HEK293 (cell line): ENCODE measurements around the gene DOCK7.

Experiments used
- CTCF ChIA-PET: fragments of 350-600 bp; formaldehyde crosslinking; extraction: SDS; loops from one replicate; lab custom pipeline; 2021; ENCODE audit warnings: antibody characterized with exemption; lab: Yijun Ruan, JAX
- POLR2A ChIA-PET: fragments of 300-600 bp; formaldehyde crosslinking; extraction: SDS; loops from one replicate; lab custom pipeline; 2020; ENCODE audit warnings: antibody characterized with exemption, inconsistent platforms; lab: Yijun Ruan, JAX
- H3K27ac ChIP-seq: fragments of 200-500 bp; sonication (Bioruptor generic); 2 replicates; pipeline ENCODE4 v1.5.1; 2014; ENCODE audit warnings: low read depth, low read length, control low read depth, inconsistent platforms; ENCODE audit errors: extremely low read depth
- H3K36me3 ChIP-seq, 2 experiments: fragments of 200-500 bp in 1 of 2; sonication (Bioruptor generic) in 1 of 2; 1 replicate in 1 of 2; 2 replicates in 1 of 2; pipeline ENCODE4 v1.5.1; 2014 to 2017; ENCODE audit warnings: inconsistent platforms in 2 of 2, low read length in 2 of 2; ENCODE audit not compliant: control insufficient read depth in 2 of 2, insufficient read depth in 1 of 2
- H3K4me1 ChIP-seq: fragments of 200-500 bp; sonication (Bioruptor generic); 2 replicates; pipeline ENCODE4 v1.5.1; 2014; ENCODE audit warnings: mild to moderate bottlenecking, low read length, inconsistent platforms; ENCODE audit not compliant: control insufficient read depth, insufficient read depth
- H3K4me3 ChIP-seq: 2 replicates; pipeline ENCODE4 v1.5.1; 2011; ENCODE audit warnings: low read depth, mild to moderate bottlenecking, control low read depth, low read length, moderate library complexity
- H3K9me3 ChIP-seq: fragments of 200-500 bp; sonication (Bioruptor generic); 2 replicates; pipeline ENCODE4 v1.5.1; 2014; ENCODE audit warnings: low read depth, low read length, inconsistent platforms; ENCODE audit not compliant: control insufficient read depth, insufficient read depth
- IKZF3 ChIP-seq: fragments of 450-650 bp; IDR thresholded peaks from 2 replicates; pipeline ENCODE4 v1.5.0; 2018; ENCODE audit warnings: missing biosample characterization, mild to moderate bottlenecking, missing genetic modification characterization, moderate library complexity
- KLF10 ChIP-seq: fragments of 450-650 bp; IDR thresholded peaks from 2 replicates; pipeline ENCODE4 v1.5.1; 2018; ENCODE audit warnings: missing biosample characterization, mild to moderate bottlenecking, missing genetic modification characterization
- MZF1 ChIP-seq: fragments of 450-650 bp; formaldehyde crosslinking; IDR thresholded peaks from 2 replicates; pipeline ENCODE4 v1.5.1; 2017; ENCODE audit warnings: missing biosample characterization, missing genetic modification characterization, borderline replicate concordance
- RBAK ChIP-seq: fragments of 450-650 bp; formaldehyde crosslinking; IDR thresholded peaks from 2 replicates; pipeline ENCODE4 v1.5.1; 2016; ENCODE audit warnings: missing biosample characterization, missing genetic modification characterization
- ZBTB48 ChIP-seq: fragments of 450-650 bp; formaldehyde crosslinking; IDR thresholded peaks from 2 replicates; pipeline ENCODE4 v1.5.1; 2016; ENCODE audit warnings: missing biosample characterization, missing genetic modification characterization
- ZNF133 ChIP-seq: fragments of 450-650 bp; formaldehyde crosslinking; IDR thresholded peaks from 2 replicates; pipeline ENCODE4 v1.5.1; 2016; ENCODE audit warnings: missing biosample characterization, missing genetic modification characterization
- ZNF214 ChIP-seq: fragments of 450-650 bp; formaldehyde crosslinking; IDR thresholded peaks from 2 replicates; pipeline ENCODE4 v1.5.1; 2017; ENCODE audit warnings: missing biosample characterization, mild to moderate bottlenecking, missing genetic modification characterization, borderline replicate concordance
- ZNF302 ChIP-seq: fragments of 450-650 bp; formaldehyde crosslinking; IDR thresholded peaks from 2 replicates; pipeline ENCODE4 v1.5.1; 2016; ENCODE audit warnings: missing biosample characterization, missing genetic modification characterization, low read depth
- ZNF354C ChIP-seq: fragments of 450-650 bp; formaldehyde crosslinking; IDR thresholded peaks from 2 replicates; pipeline ENCODE4 v1.5.1; 2016; ENCODE audit warnings: missing biosample characterization, missing genetic modification characterization, low read depth, borderline replicate concordance
- ZNF561 ChIP-seq: fragments of 450-650 bp; IDR thresholded peaks from 2 replicates; pipeline ENCODE4 v1.5.1; 2018; ENCODE audit warnings: missing biosample characterization, missing genetic modification characterization, borderline replicate concordance
- ZNF660 ChIP-seq: fragments of 450-650 bp; IDR thresholded peaks from 2 replicates; pipeline ENCODE4 v1.5.1; 2018; ENCODE audit warnings: missing biosample characterization, mild to moderate bottlenecking, missing genetic modification characterization
- ZNF664 ChIP-seq: fragments of 450-650 bp; formaldehyde crosslinking; IDR thresholded peaks from 2 replicates; pipeline ENCODE4 v1.5.1; 2016; ENCODE audit warnings: missing biosample characterization, missing genetic modification characterization
- ZNF677 ChIP-seq: fragments of 450-650 bp; IDR thresholded peaks from 2 replicates; pipeline ENCODE4 v1.5.0; 2018; ENCODE audit warnings: missing biosample characterization, mild to moderate bottlenecking, missing genetic modification characterization, moderate library complexity
- ZNF707 ChIP-seq: fragments of 450-650 bp; formaldehyde crosslinking; IDR thresholded peaks from 2 replicates; pipeline ENCODE4 v1.5.1; 2016; ENCODE audit warnings: missing biosample characterization, missing genetic modification characterization
- ZNF777 ChIP-seq: fragments of 450-650 bp; formaldehyde crosslinking; IDR thresholded peaks from 2 replicates; pipeline ENCODE4 v1.5.1; 2017; ENCODE audit warnings: missing biosample characterization, missing genetic modification characterization, borderline replicate concordance
- ZSCAN23 ChIP-seq: fragments of 450-650 bp; formaldehyde crosslinking; IDR thresholded peaks from 2 replicates; pipeline ENCODE4 v1.5.1; 2016; ENCODE audit warnings: missing biosample characterization, missing genetic modification characterization
- ZXDB ChIP-seq: fragments of 450-650 bp; formaldehyde crosslinking; IDR thresholded peaks from 2 replicates; pipeline ENCODE4 v1.5.1; 2016; ENCODE audit warnings: missing biosample characterization, missing genetic modification characterization
- TF ChIP-seq, protein P1 (sequence below): fragments of 450-650 bp; formaldehyde crosslinking; IDR thresholded peaks from 2 replicates; pipeline ENCODE4 v1.5.1; 2016; ENCODE audit warnings: missing biosample characterization, missing genetic modification characterization, borderline replicate concordance
- TF ChIP-seq, protein P2 (sequence below): fragments of 450-650 bp; formaldehyde crosslinking; IDR thresholded peaks from 2 replicates; pipeline ENCODE4 v1.5.1; 2016; ENCODE audit warnings: missing biosample characterization, missing genetic modification characterization
- TF ChIP-seq, protein P3 (sequence below): fragments of 450-650 bp; formaldehyde crosslinking; optimal IDR thresholded peaks from 2 replicates; pipeline ENCODE3; 2016; ENCODE audit warnings: missing biosample characterization, mild to moderate bottlenecking, missing genetic modification characterization
- TF ChIP-seq, protein P4 (sequence below): fragments of 450-650 bp; formaldehyde crosslinking; IDR thresholded peaks from 2 replicates; pipeline ENCODE4 v1.5.1; 2016; ENCODE audit warnings: missing biosample characterization, missing genetic modification characterization

The DOCK7 gene, protein sequence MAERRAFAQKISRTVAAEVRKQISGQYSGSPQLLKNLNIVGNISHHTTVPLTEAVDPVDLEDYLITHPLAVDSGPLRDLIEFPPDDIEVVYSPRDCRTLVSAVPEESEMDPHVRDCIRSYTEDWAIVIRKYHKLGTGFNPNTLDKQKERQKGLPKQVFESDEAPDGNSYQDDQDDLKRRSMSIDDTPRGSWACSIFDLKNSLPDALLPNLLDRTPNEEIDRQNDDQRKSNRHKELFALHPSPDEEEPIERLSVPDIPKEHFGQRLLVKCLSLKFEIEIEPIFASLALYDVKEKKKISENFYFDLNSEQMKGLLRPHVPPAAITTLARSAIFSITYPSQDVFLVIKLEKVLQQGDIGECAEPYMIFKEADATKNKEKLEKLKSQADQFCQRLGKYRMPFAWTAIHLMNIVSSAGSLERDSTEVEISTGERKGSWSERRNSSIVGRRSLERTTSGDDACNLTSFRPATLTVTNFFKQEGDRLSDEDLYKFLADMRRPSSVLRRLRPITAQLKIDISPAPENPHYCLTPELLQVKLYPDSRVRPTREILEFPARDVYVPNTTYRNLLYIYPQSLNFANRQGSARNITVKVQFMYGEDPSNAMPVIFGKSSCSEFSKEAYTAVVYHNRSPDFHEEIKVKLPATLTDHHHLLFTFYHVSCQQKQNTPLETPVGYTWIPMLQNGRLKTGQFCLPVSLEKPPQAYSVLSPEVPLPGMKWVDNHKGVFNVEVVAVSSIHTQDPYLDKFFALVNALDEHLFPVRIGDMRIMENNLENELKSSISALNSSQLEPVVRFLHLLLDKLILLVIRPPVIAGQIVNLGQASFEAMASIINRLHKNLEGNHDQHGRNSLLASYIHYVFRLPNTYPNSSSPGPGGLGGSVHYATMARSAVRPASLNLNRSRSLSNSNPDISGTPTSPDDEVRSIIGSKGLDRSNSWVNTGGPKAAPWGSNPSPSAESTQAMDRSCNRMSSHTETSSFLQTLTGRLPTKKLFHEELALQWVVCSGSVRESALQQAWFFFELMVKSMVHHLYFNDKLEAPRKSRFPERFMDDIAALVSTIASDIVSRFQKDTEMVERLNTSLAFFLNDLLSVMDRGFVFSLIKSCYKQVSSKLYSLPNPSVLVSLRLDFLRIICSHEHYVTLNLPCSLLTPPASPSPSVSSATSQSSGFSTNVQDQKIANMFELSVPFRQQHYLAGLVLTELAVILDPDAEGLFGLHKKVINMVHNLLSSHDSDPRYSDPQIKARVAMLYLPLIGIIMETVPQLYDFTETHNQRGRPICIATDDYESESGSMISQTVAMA (N-terminal part only)

DNA sequence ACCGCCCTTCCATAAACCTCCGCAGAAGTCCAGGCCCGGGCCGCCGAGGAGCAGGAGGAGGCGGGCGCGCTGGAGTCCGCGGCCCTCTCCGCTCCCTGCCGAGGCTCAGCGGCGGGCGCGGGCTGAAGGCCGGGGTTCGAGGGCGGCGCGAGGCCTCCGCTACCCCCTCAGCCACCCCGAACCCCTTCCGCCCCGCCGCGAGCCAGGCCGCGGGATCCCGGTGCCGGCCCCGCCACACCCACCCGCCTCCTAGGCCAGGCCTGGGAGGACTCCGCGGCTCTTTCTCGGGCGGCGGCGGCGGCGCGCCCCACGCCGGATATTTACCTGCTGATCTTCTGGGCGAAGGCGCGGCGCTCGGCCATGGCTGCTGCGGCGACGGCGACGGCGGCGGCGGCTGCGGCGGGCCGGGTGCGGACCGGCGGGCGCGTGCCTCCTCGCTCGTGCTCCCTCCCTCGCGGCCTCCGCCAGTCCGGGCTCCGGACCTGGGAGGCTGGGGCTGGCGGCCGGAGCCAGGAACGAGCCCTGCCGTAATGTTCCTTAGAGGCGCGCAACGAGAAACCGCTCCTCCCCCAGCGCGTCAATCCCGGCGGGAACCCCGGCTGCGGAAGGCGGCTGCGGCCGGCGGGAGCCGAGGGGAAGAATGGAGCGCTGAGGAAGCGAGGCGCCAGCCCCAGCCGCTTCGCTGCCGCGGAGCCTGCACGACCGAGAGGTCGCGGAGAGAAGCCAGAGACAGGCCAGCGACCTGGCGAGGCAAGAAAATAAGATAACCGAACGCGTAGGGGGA, at the start of gene DOCK7:
Gene DOCK7, minus strand, starts transcription at position 484 of the 784 bp plus-strand sequence. Its CDS starts 122 bp downstream, at position 362.
- no peaks in the 10 kb centered on the region for H3K9me3 ChIP-seq
- H3K27ac ChIP-seq, result peak within 1 kb of the TSS; percentile 84
- H3K4me1 ChIP-seq, result peaks cover 10% of the 10 kb centered on the region; the same call in 1 of the 2 replicates
- H3K36me3 ChIP-seq, result no peaks in the 10 kb centered on the region; a peak in 1 of 3 replicates
- POLR2A ChIA-PET, result no interaction called here
- CTCF ChIA-PET, result interaction anchor here (1.0 kb wide), 1 partner anchor 158 kb away, joined by 4 read pairs; no protein-coding TSS in a partner anchor
- peak within 1 kb of the TSS; percentile 71 for H3K4me3 ChIP-seq
- no peak for TF ChIP-seq MZF1 (tag by site-specific recombination)
- no peak for TF ChIP-seq ZNF302
- no peak for TF ChIP-seq ZNF707 (tag by site-specific recombination)
- no peak for TF ChIP-seq ZNF133 (tag by site-specific recombination)
- TF ChIP-seq ZNF777 (tag by site-specific recombination), result 0 out of 2 replicates have a peak, but pooled peaks have one; percentile 9
- TF ChIP-seq ZNF664, result no peak
- TF ChIP-seq, protein P1, sequence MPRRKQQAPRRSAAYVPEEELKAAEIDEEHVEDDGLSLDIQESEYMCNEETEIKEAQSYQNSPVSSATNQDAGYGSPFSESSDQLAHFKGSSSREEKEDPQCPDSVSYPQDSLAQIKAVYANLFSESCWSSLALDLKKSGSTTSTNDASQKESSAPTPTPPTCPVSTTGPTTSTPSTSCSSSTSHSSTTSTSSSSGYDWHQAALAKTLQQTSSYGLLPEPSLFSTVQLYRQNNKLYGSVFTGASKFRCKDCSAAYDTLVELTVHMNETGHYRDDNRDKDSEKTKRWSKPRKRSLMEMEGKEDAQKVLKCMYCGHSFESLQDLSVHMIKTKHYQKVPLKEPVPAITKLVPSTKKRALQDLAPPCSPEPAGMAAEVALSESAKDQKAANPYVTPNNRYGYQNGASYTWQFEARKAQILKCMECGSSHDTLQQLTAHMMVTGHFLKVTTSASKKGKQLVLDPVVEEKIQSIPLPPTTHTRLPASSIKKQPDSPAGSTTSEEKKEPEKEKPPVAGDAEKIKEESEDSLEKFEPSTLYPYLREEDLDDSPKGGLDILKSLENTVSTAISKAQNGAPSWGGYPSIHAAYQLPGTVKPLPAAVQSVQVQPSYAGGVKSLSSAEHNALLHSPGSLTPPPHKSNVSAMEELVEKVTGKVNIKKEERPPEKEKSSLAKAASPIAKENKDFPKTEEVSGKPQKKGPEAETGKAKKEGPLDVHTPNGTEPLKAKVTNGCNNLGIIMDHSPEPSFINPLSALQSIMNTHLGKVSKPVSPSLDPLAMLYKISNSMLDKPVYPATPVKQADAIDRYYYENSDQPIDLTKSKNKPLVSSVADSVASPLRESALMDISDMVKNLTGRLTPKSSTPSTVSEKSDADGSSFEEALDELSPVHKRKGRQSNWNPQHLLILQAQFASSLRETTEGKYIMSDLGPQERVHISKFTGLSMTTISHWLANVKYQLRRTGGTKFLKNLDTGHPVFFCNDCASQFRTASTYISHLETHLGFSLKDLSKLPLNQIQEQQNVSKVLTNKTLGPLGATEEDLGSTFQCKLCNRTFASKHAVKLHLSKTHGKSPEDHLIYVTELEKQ (tag by site-specific recombination), result 0 out of 2 replicates have a peak, but pooled peaks have one; percentile 10
- TF ChIP-seq, protein P2, sequence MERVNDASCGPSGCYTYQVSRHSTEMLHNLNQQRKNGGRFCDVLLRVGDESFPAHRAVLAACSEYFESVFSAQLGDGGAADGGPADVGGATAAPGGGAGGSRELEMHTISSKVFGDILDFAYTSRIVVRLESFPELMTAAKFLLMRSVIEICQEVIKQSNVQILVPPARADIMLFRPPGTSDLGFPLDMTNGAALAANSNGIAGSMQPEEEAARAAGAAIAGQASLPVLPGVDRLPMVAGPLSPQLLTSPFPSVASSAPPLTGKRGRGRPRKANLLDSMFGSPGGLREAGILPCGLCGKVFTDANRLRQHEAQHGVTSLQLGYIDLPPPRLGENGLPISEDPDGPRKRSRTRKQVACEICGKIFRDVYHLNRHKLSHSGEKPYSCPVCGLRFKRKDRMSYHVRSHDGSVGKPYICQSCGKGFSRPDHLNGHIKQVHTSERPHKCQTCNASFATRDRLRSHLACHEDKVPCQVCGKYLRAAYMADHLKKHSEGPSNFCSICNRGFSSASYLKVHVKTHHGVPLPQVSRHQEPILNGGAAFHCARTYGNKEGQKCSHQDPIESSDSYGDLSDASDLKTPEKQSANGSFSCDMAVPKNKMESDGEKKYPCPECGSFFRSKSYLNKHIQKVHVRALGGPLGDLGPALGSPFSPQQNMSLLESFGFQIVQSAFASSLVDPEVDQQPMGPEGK (tag by site-specific recombination), result peak; percentile 46; the same call in 1 of the 2 replicates
- TF ChIP-seq, protein P3, sequence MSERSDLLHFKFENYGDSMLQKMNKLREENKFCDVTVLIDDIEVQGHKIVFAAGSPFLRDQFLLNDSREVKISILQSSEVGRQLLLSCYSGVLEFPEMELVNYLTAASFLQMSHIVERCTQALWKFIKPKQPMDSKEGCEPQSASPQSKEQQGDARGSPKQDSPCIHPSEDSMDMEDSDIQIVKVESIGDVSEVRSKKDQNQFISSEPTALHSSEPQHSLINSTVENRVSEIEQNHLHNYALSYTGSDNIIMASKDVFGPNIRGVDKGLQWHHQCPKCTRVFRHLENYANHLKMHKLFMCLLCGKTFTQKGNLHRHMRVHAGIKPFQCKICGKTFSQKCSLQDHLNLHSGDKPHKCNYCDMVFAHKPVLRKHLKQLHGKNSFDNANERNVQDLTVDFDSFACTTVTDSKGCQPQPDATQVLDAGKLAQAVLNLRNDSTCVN, result peak; percentile 81
- TF ChIP-seq ZNF660, result peak; percentile 94
- peak; percentile 45; the same call in 1 of the 2 replicates for TF ChIP-seq ZNF561 (tag by site-specific recombination)
- TF ChIP-seq ZNF214 (tag by site-specific recombination), result no peak
- TF ChIP-seq ZXDB, result peak; percentile 69
- no peak for TF ChIP-seq ZBTB48 (tag by site-specific recombination)
- TF ChIP-seq RBAK (tag by site-specific recombination), result no peak
- TF ChIP-seq ZNF677, result peak; percentile 16; the same call in 1 of the 2 replicates
- TF ChIP-seq KLF10 (tag by site-specific recombination), result peak; percentile 62
- TF ChIP-seq IKZF3 (tag by site-specific recombination), result peak; percentile 91
- TF ChIP-seq ZSCAN23 (tag by site-specific recombination), result no peak
- no peak for TF ChIP-seq ZNF354C (tag by site-specific recombination)
- TF ChIP-seq, protein P4, sequence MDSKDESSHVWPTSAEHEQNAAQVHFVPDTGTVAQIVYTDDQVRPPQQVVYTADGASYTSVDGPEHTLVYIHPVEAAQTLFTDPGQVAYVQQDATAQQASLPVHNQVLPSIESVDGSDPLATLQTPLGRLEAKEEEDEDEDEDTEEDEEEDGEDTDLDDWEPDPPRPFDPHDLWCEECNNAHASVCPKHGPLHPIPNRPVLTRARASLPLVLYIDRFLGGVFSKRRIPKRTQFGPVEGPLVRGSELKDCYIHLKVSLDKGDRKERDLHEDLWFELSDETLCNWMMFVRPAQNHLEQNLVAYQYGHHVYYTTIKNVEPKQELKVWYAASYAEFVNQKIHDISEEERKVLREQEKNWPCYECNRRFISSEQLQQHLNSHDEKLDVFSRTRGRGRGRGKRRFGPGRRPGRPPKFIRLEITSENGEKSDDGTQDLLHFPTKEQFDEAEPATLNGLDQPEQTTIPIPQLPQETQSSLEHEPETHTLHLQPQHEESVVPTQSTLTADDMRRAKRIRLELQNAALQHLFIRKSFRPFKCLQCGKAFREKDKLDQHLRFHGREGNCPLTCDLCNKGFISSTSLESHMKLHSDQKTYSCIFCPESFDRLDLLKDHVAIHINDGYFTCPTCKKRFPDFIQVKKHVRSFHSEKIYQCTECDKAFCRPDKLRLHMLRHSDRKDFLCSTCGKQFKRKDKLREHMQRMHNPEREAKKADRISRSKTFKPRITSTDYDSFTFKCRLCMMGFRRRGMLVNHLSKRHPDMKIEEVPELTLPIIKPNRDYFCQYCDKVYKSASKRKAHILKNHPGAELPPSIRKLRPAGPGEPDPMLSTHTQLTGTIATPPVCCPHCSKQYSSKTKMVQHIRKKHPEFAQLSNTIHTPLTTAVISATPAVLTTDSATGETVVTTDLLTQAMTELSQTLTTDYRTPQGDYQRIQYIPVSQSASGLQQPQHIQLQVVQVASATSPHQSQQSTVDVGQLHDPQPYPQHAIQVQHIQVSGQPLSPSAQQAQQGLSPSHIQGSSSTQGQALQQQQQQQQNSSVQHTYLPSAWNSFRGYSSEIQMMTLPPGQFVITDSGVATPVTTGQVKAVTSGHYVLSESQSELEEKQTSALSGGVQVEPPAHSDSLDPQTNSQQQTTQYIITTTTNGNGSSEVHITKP (tag by site-specific recombination), result no peak
